ENCODE results near the gene TLE5.

The TLE5 gene

DNA sequence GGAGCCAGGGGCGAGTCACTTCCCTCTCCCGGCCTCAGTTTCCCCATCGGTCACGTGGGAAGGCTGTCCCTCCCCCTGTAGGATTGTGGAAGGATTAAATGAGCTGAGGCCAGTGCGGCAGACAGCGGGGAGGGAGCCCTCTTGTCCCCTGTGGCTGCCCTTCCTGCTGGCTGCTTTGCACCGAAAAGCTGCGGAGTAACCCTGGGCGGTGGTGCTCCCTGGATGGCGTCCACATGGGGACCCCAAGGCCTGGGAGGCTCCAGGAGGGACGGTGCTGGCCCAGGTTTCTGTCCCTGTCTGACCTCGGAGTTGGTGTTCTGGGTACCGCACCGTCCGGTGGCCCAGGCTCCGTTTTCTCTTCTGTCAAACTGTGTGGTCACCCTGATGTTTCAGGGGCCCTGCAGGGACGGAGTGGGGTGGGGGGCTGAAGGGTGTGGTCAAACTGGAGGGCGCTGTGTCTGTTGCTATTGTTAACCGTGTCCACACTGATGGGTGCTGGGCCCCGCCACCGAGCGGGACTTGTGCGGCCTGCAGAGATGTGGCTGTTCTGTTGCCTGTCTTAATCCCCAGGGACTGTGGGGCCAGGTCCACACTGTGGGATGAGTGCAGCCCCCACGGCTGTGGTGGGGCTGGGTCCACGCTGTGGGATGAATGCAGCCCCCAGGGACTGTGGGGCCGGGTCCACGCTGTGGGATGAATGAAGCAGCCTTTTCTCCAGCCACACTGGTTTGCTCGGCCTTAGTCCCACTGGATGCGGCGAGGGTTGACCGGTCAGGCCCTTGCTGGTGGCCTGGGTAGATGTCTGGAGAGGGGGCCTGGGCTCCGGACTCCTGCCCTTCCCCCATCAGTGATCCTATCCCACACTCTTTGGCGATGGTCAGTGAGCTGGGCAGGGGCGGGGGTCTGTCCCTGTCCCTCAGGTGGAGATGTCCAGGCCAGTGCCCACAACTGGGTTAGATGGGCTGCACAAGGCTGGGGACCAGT lies 38.7 kb upstream of the TLE5 start:
- TF ChIP-seq, protein P1, sequence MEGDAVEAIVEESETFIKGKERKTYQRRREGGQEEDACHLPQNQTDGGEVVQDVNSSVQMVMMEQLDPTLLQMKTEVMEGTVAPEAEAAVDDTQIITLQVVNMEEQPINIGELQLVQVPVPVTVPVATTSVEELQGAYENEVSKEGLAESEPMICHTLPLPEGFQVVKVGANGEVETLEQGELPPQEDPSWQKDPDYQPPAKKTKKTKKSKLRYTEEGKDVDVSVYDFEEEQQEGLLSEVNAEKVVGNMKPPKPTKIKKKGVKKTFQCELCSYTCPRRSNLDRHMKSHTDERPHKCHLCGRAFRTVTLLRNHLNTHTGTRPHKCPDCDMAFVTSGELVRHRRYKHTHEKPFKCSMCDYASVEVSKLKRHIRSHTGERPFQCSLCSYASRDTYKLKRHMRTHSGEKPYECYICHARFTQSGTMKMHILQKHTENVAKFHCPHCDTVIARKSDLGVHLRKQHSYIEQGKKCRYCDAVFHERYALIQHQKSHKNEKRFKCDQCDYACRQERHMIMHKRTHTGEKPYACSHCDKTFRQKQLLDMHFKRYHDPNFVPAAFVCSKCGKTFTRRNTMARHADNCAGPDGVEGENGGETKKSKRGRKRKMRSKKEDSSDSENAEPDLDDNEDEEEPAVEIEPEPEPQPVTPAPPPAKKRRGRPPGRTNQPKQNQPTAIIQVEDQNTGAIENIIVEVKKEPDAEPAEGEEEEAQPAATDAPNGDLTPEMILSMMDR (IDR thresholded peaks at IDR 0.05; ENCODE audit: low read depth, low read length): no peak
- DNase-seq: no peak
- H3K9me3 ChIP-seq (ENCODE audit: severe bottlenecking): no peaks in the 10 kb centered on the region
- peak overlapping the region; percentile 43 for H3K27ac ChIP-seq
- no peak overlapping the region for H3K4me3 ChIP-seq (ENCODE audit: low read depth, low read length)
- H3K27me3 ChIP-seq (ENCODE audit: insufficient read depth, low read depth, severe bottlenecking): no peaks in the 10 kb centered on the region
- H3K36me3 ChIP-seq: peaks cover 3% of the 10 kb centered on the region; the same call in 1 of the 2 replicates

DNA sequence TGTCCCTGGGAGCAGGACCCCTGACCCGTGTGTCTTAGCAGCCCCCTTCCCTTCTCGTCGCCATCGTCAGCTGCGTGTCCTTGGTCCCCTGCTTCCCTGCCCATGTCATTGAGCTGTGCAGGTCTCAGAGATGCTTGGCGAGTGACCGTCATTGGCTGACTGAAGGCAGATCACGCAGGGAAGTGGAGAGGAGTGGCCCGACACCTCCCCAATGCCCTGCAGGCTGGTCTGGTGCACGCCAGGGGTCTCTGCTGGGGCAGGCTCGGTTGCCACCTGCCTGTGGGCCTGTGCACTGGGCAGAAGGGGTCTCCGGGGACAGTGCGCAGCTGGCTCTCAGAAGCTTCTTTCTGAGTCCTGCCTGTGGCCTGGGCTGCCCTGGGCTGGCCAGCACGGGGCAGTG lies 38.0 kb upstream of the TLE5 start:
- no peak overlapping the region; the same call in 1 of the 2 replicates for H3K27ac ChIP-seq
- H3K9me3 ChIP-seq (ENCODE audit: severe bottlenecking): no peaks in the 10 kb centered on the region
- no peak for DNase-seq
- H3K27me3 ChIP-seq (ENCODE audit: insufficient read depth, low read depth, severe bottlenecking): no peaks in the 10 kb centered on the region
- H3K4me3 ChIP-seq (ENCODE audit: low read depth, low read length): no peak overlapping the region
- TF ChIP-seq, protein P1 (IDR thresholded peaks at IDR 0.05; ENCODE audit: low read depth, low read length): peak; percentile 23; the same call in 1 of the 2 replicates
- H3K36me3 ChIP-seq: peaks cover 3% of the 10 kb centered on the region; the same call in 1 of the 2 replicates

GRCh38 chr19:3099347-3100145 lies 37.3 kb upstream of the TLE5 start:
- Histone ChIP-seq H3K27ac (no peak overlapping the region), H3K9me3 (ENCODE audit: severe bottlenecking) (no peaks in the 10 kb centered on the region)
- no peak for DNase-seq

GRCh38 chr19:3098515-3099346 lies 36.4 kb upstream of the TLE5 start:
- H3K27me3 ChIP-seq (ENCODE audit: insufficient read depth, low read depth, severe bottlenecking): no peaks in the 10 kb centered on the region
- no peak overlapping the region for H3K4me3 ChIP-seq (ENCODE audit: low read depth, low read length)
- H3K9me3 ChIP-seq (ENCODE audit: severe bottlenecking): no peaks in the 10 kb centered on the region
- no peak for DNase-seq
- H3K27ac ChIP-seq: no peak overlapping the region
- TF ChIP-seq, protein P1 (IDR thresholded peaks at IDR 0.05; ENCODE audit: low read depth, low read length): no peak
- H3K36me3 ChIP-seq: peaks cover 3% of the 10 kb centered on the region; the same call in 1 of the 2 replicates

More at GRCh38 chr19:3099347-3100145, 37.3 kb upstream of the TLE5 start:
- TF ChIP-seq, protein P1 (IDR thresholded peaks at IDR 0.05; ENCODE audit: low read depth, low read length): no peak
- H3K4me3 ChIP-seq (ENCODE audit: low read depth, low read length): no peak overlapping the region
- peaks cover 3% of the 10 kb centered on the region; the same call in 1 of the 2 replicates for H3K36me3 ChIP-seq
- H3K27me3 ChIP-seq (ENCODE audit: insufficient read depth, low read depth, severe bottlenecking): no peaks in the 10 kb centered on the region

GRCh38 chr19:3098141-3098514 lies 35.8 kb upstream of the TLE5 start:
- TF ChIP-seq, protein P1 (IDR thresholded peaks at IDR 0.05; ENCODE audit: low read depth, low read length): no peak
- Histone ChIP-seq H3K36me3 (peaks cover 3% of the 10 kb centered on the region; the same call in 1 of the 2 replicates), H3K4me3 (ENCODE audit: low read depth, low read length) (no peak overlapping the region), H3K27ac (no peak overlapping the region), H3K27me3 (ENCODE audit: insufficient read depth, low read depth, severe bottlenecking) (no peaks in the 10 kb centered on the region), H3K9me3 (ENCODE audit: severe bottlenecking) (no peaks in the 10 kb centered on the region)
- DNase-seq: no peak

Data from WERI-Rb-1 (cell line).